RPMI7951 (cell line): Measurements from ENCODE around the gene ARID1B. TPM values are rescaled to one million over a fixed set of nuclear protein-coding genes. Genes with fewer than 3 reads are reported as not detected.
"Not testable (repeated sequence)": the region's sequence is repeated elsewhere in the genome, so short reads cannot be mapped to it uniquely, and the experiment has no call there.

ENCODE experiments used
- DNase-seq: peaks from one replicate; pipeline ENCODE4 v3.0.0-alpha.2; 2012; ENCODE audit warnings: low read depth
- total RNA-seq: library from RNA; depleted of rRNA; stranded (reverse); fragments of >200 nt; shearing (Covaris generic); gene quantifications from 2 replicates; pipeline ENCODE4 v1.2.3, GENCODE V29; 2014

The ARID1B gene
- total RNA-seq, 1 experiment from 2014 or later = 14.8 TPM

- no peak for DNase-seq
Observed at GRCh38 chr6:156956286-156956685, 179.1 kb downstream of the ARID1B start.

- DNase-seq = no peak
Observed at GRCh38 chr6:156957931-156958547, 180.9 kb downstream of the ARID1B start.

GRCh38 chr6:156960525-156960924 is 183.3 kb downstream of the ARID1B start:
- DNase-seq = no peak

GRCh38 chr6:156961282-156961892 is 184.2 kb downstream of the ARID1B start:
- DNase-seq = no peak

- peak; percentile 57 for DNase-seq
Observed at GRCh38 chr6:156963712-156964700, 186.8 kb downstream of the ARID1B start.

GRCh38 chr6:156967852-156968251 is 190.7 kb downstream of the ARID1B start:
- no peak for DNase-seq

GRCh38 chr6:156969233-156969632 is 192.1 kb downstream of the ARID1B start:
- no peak for DNase-seq

GRCh38 chr6:156970595-156971112 is 193.5 kb downstream of the ARID1B start:
- no peak for DNase-seq

GRCh38 chr6:156971153-156971885 is 194.1 kb downstream of the ARID1B start:
- no peak for DNase-seq

GRCh38 chr6:156972145-156972544 is 195.0 kb downstream of the ARID1B start:
- no peak for DNase-seq

GRCh38 chr6:156974830-156975261 is 197.7 kb downstream of the ARID1B start:
- DNase-seq = no peak

- DNase-seq = no peak
Observed at GRCh38 chr6:156975414-156975813, 198.2 kb downstream of the ARID1B start.

GRCh38 chr6:156976216-156977127 is 199.3 kb downstream of the ARID1B start:
- peak; percentile 47 for DNase-seq

- peak; percentile 77 for DNase-seq
Observed at GRCh38 chr6:156977527-156978291, 200.5 kb downstream of the ARID1B start.

- no peak for DNase-seq
Observed at GRCh38 chr6:156978948-156979347, 201.8 kb downstream of the ARID1B start.

GRCh38 chr6:156980515-156980914 is 203.3 kb downstream of the ARID1B start:
- peak; percentile 67 for DNase-seq

GRCh38 chr6:156980948-156981347 is 203.8 kb downstream of the ARID1B start:
- no peak for DNase-seq

GRCh38 chr6:156982168-156982567 is 205.0 kb downstream of the ARID1B start:
- DNase-seq = no peak

- not testable (repeated sequence) for DNase-seq
Observed at GRCh38 chr6:156982864-156983263, 205.7 kb downstream of the ARID1B start.
